HEK293 (cell line): ENCODE results near the gene JADE3.

Experiments
- CTCF ChIP-seq: fragments of 450-650 bp; formaldehyde crosslinking; IDR thresholded peaks from 2 replicates; pipeline ENCODE4 v1.5.1; 2016; ENCODE audit warnings: missing biosample characterization, missing genetic modification characterization
- GLIS2 ChIP-seq: fragments of 450-650 bp; formaldehyde crosslinking; IDR thresholded peaks from 2 replicates; pipeline ENCODE4 v1.5.1; 2016; ENCODE audit warnings: missing biosample characterization, missing genetic modification characterization
- KLF10 ChIP-seq: fragments of 450-650 bp; IDR thresholded peaks from 2 replicates; pipeline ENCODE4 v1.5.1; 2018; ENCODE audit warnings: missing biosample characterization, mild to moderate bottlenecking, missing genetic modification characterization
- REPIN1 ChIP-seq: fragments of 450-650 bp; formaldehyde crosslinking; IDR thresholded peaks from 2 replicates; pipeline ENCODE4 v1.5.1; 2017; ENCODE audit warnings: missing biosample characterization, missing genetic modification characterization, low read depth
- YY1 ChIP-seq: fragments of 450-650 bp; formaldehyde crosslinking; IDR thresholded peaks from 2 replicates; pipeline ENCODE4 v1.5.1; 2018; ENCODE audit warnings: missing biosample characterization, missing genetic modification characterization
- ZBTB44 ChIP-seq: fragments of 450-650 bp; IDR thresholded peaks from 2 replicates; pipeline ENCODE4 v1.5.1; 2018; ENCODE audit warnings: missing biosample characterization, mild to moderate bottlenecking, missing genetic modification characterization
- ZBTB7A ChIP-seq: fragments of 450-650 bp; formaldehyde crosslinking; IDR thresholded peaks from 2 replicates; pipeline ENCODE4 v1.5.1; 2016; ENCODE audit warnings: low read depth, missing biosample characterization, missing genetic modification characterization
- ZNF148 ChIP-seq: fragments of 450-650 bp; formaldehyde crosslinking; IDR thresholded peaks from 2 replicates; pipeline ENCODE4 v1.5.0; 2017; ENCODE audit warnings: missing biosample characterization, missing genetic modification characterization, borderline replicate concordance
- ZNF302 ChIP-seq: fragments of 450-650 bp; formaldehyde crosslinking; IDR thresholded peaks from 2 replicates; pipeline ENCODE4 v1.5.1; 2016; ENCODE audit warnings: missing biosample characterization, missing genetic modification characterization, low read depth
- ZNF510 ChIP-seq: fragments of 450-650 bp; formaldehyde crosslinking; IDR thresholded peaks from 2 replicates; pipeline ENCODE4 v1.5.1; 2018; ENCODE audit warnings: mild to moderate bottlenecking, missing genetic modification characterization, missing biosample characterization; ENCODE audit not compliant: insufficient replicate concordance
- ZNF560 ChIP-seq: fragments of 450-650 bp; formaldehyde crosslinking; IDR thresholded peaks from 2 replicates; pipeline ENCODE4 v1.5.1; 2017; ENCODE audit warnings: missing biosample characterization, missing genetic modification characterization, borderline replicate concordance
- ZNF670 ChIP-seq: fragments of 450-650 bp; formaldehyde crosslinking; IDR thresholded peaks from 2 replicates; pipeline ENCODE4 v1.5.1; 2016; ENCODE audit warnings: missing biosample characterization, missing genetic modification characterization, low read depth

- TF ChIP-seq ZNF510 (tag by site-specific recombination) (no peak), ZNF148 (tag by site-specific recombination) (no peak), CTCF (no peak), YY1 (tag by site-specific recombination) (no peak), ZNF302 (tag by site-specific recombination) (no peak), ZNF560 (tag by site-specific recombination) (no peak), KLF10 (tag by site-specific recombination) (no peak), ZBTB7A (tag by site-specific recombination) (no peak), ZBTB44 (tag by site-specific recombination) (no peak), REPIN1 (tag by site-specific recombination) (no peak), GLIS2 (no peak), ZNF670 (tag by site-specific recombination) (no peak)
Observed at GRCh38 chrX:46938589-46938988, 26.4 kb downstream of the JADE3 start.
